ENCODE measurements around the gene PATJ. TPM values are rescaled to one million over a fixed set of nuclear protein-coding genes. Genes with fewer than 3 reads are reported as not detected.

Gene PATJ
- total and polyA plus RNA-seq, 2 donors (not counting 1 experiment from before 2014, with no cell fraction given): 8.0 to 45.3 TPM

DNA sequence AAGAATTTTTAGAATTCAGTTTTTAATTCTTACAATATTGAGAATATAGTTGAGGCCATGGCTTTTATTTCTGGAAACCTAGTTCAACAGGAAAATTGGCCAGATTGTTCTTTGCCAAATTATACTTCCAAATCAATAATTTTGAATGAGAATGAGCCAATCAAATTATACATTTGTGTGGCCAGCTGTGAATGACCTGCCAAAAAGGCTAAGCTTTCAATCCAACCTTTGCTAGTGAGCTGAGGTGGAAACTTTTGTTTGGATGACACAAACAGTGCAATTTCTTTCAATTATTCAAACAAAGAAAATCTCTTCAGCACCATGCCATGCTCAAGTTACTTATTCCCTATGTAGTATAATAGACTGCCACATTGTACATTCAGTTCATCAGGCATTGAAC, 167.8 kb downstream of the PATJ start:
- no peaks in the 10 kb centered on the region for H3K9me3 ChIP-seq (ENCODE audit: control extremely low read depth in 1 of 3, control insufficient read depth in 2 of 3, insufficient read depth in 1 of 3, low read length in 2 of 3)
- H3K4me2 ChIP-seq (replicated peaks; ENCODE audit: low read depth, low read length, poor library complexity, severe bottlenecking): no peak overlapping the region
- no peak overlapping the region for H3K9ac ChIP-seq (ENCODE audit: low read length)
- H3K36me3 ChIP-seq (replicated peaks in 1 of 2; ENCODE audit: control extremely low read depth in 1 of 2, control insufficient read depth in 1 of 2, extremely low read depth in 1 of 2, insufficient read depth in 2 of 2, low read length in 1 of 2): peaks cover 0 to 8% of the 10 kb centered on the region in 2 experiments
- TF ChIP-seq, protein P1, sequence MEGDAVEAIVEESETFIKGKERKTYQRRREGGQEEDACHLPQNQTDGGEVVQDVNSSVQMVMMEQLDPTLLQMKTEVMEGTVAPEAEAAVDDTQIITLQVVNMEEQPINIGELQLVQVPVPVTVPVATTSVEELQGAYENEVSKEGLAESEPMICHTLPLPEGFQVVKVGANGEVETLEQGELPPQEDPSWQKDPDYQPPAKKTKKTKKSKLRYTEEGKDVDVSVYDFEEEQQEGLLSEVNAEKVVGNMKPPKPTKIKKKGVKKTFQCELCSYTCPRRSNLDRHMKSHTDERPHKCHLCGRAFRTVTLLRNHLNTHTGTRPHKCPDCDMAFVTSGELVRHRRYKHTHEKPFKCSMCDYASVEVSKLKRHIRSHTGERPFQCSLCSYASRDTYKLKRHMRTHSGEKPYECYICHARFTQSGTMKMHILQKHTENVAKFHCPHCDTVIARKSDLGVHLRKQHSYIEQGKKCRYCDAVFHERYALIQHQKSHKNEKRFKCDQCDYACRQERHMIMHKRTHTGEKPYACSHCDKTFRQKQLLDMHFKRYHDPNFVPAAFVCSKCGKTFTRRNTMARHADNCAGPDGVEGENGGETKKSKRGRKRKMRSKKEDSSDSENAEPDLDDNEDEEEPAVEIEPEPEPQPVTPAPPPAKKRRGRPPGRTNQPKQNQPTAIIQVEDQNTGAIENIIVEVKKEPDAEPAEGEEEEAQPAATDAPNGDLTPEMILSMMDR (IDR thresholded peaks at IDR 0.05): no peak
- TF ChIP-seq EZH2 (IDR thresholded peaks at IDR 0.05; ENCODE audit: borderline replicate concordance, insufficient read depth, low read depth, low read length, poor library complexity, severe bottlenecking): no peak
- H3K4me3 ChIP-seq (ENCODE audit: control extremely low read depth in 1 of 5, extremely low read depth in 1 of 5, insufficient read depth in 1 of 5, low read depth in 2 of 5, low read length in 4 of 5): no peak overlapping the region
- H3K27ac ChIP-seq (ENCODE audit: low read length in 2 of 2): no peak overlapping the region
- no peaks in the 10 kb centered on the region for H4K20me1 ChIP-seq (ENCODE audit: control insufficient read depth, insufficient read depth, low read length, poor library complexity, severe bottlenecking)
- H3K9me3 Mint-ChIP-seq (ENCODE audit: insufficient read depth): no peaks in the 10 kb centered on the region
- ATAC-seq (ENCODE audit: low read depth): no peak
- no peak overlapping the region for H2AFZ ChIP-seq (ENCODE audit: insufficient read depth, low read depth, low read length, poor library complexity, severe bottlenecking)
- no peaks in the 10 kb centered on the region for H3K79me2 ChIP-seq (ENCODE audit: control insufficient read depth, insufficient read depth, low read length)
- no peaks in the 10 kb centered on the region for H3K4me1 Mint-ChIP-seq
- intact Hi-C loops (cut with micrococcal nuclease): no loop called here
- H3K27me3 ChIP-seq (replicated peaks in 1 of 4; ENCODE audit: control extremely low read depth in 1 of 4, control insufficient read depth in 3 of 4, insufficient read depth in 4 of 4, low read length in 3 of 4): no peaks in the 10 kb centered on the region
- ChIA-PET CTCF (no interaction called here), POLR2A (no interaction called here)
- no peak overlapping the region for H3K4me3 Mint-ChIP-seq
- DNase-seq: no peak
- H3K27me3 Mint-ChIP-seq: no peaks in the 10 kb centered on the region
- no peak overlapping the region for H3K27ac Mint-ChIP-seq
- no peaks in the 10 kb centered on the region for H3K4me1 ChIP-seq (ENCODE audit: control insufficient read depth in 2 of 2, insufficient read depth in 2 of 2, low read length in 2 of 2)

DNA sequence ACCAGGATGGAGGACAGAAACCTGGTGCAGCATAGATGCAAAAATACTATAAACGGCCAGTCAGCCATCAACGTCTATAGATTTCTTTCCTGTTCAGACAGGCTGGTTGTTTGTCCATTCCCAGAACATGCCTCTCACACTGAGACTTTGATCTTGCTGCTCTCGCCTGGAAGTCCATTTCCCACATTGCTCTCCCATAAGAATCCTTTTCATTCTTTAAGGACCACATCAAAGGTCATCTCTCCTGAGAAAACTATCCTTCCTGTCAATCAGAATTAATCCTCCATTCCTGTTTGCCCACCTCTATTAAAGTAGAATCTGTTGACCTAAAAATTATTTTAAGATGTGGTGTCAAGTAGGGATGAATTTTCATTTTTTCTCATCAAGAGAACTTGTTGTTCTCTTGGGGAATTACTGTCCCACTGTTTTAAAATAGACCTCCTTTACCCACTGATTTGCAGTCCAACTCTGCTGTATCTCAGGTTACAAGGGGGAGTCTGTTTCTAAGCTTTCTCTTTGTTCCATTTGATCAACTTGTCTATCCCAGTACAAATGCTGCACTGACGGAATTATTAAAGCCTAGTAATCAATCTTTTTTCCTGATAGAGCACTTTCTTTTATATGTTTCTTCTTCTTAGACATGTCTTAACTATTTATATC, 172.7 kb downstream of the PATJ start:
- H3K36me3 ChIP-seq (replicated peaks in 1 of 2; ENCODE audit: control extremely low read depth in 1 of 2, control insufficient read depth in 1 of 2, extremely low read depth in 1 of 2, insufficient read depth in 2 of 2, low read length in 1 of 2): peaks cover 0 to 6% of the 10 kb centered on the region in 2 experiments
- H4K20me1 ChIP-seq (ENCODE audit: control insufficient read depth, insufficient read depth, low read length, poor library complexity, severe bottlenecking): no peaks in the 10 kb centered on the region
- ChIA-PET CTCF (no interaction called here), POLR2A (no interaction called here)
- Mint-ChIP-seq H3K27me3 (no peaks in the 10 kb centered on the region), H3K4me1 (no peaks in the 10 kb centered on the region), H3K9me3 (ENCODE audit: insufficient read depth) (no peaks in the 10 kb centered on the region), H3K4me3 (no peak overlapping the region), H3K27ac (no peak overlapping the region)
- ATAC-seq (ENCODE audit: low read depth): no peak
- H3K9me3 ChIP-seq (ENCODE audit: control extremely low read depth in 1 of 3, control insufficient read depth in 2 of 3, insufficient read depth in 1 of 3, low read length in 2 of 3): no peaks in the 10 kb centered on the region
- no peak overlapping the region for H3K4me3 ChIP-seq (ENCODE audit: control extremely low read depth in 1 of 5, extremely low read depth in 1 of 5, insufficient read depth in 1 of 5, low read depth in 2 of 5, low read length in 4 of 5)
- no peak overlapping the region for H2AFZ ChIP-seq (ENCODE audit: insufficient read depth, low read depth, low read length, poor library complexity, severe bottlenecking)
- no peak for TF ChIP-seq EZH2 (IDR thresholded peaks at IDR 0.05; ENCODE audit: borderline replicate concordance, insufficient read depth, low read depth, low read length, poor library complexity, severe bottlenecking)
- TF ChIP-seq, protein P1 (IDR thresholded peaks at IDR 0.05): no peak
- intact Hi-C loops (cut with micrococcal nuclease): no loop called here
- no peak overlapping the region for H3K9ac ChIP-seq (ENCODE audit: low read length)
- DNase-seq: no peak
- no peaks in the 10 kb centered on the region for H3K27me3 ChIP-seq (replicated peaks in 1 of 4; ENCODE audit: control extremely low read depth in 1 of 4, control insufficient read depth in 3 of 4, insufficient read depth in 4 of 4, low read length in 3 of 4)
- H3K79me2 ChIP-seq (ENCODE audit: control insufficient read depth, insufficient read depth, low read length): no peaks in the 10 kb centered on the region
- WGBS (ENCODE audit: insufficient coverage): 63% methylated on average over 3 of the region's 4 CpGs
- H3K4me1 ChIP-seq (ENCODE audit: control insufficient read depth in 2 of 2, insufficient read depth in 2 of 2, low read length in 2 of 2): no peaks in the 10 kb centered on the region
- no peak overlapping the region for H3K27ac ChIP-seq (ENCODE audit: low read length in 2 of 2)
- H3K4me2 ChIP-seq (replicated peaks; ENCODE audit: low read depth, low read length, poor library complexity, severe bottlenecking): no peak overlapping the region
